H1 (cell line): Measurements from ENCODE around the gene AMPH. TPM values are rescaled to one million over a fixed set of nuclear protein-coding genes. Genes with fewer than 3 reads are reported as not detected.

Experiments
- CTCF ChIA-PET: fragments of 300-600 bp; sonication (Branson Sonifier 250); formaldehyde crosslinking; loops from one replicate; lab custom pipeline; 2021; ENCODE audit not compliant: partially characterized antibody; lab: Charles Lee
- POLR2A ChIA-PET: fragments of 300-600 bp; sonication (Branson Sonifier 250); formaldehyde crosslinking; loops from one replicate; lab custom pipeline; 2021; ENCODE audit warnings: inconsistent platforms; ENCODE audit not compliant: partially characterized antibody; lab: Charles Lee
- DNase-seq, 2 experiments: peaks; one replicate each; pipeline versions ENCODE4 v3.0.0 to v3.0.0-alpha.2; 2010 to 2022; ENCODE audit warnings: low spot score in 2 of 2, low read depth in 1 of 2, mixed read lengths in 1 of 2
- FAIRE-seq: peaks from 2 replicates; lab custom pipeline; 2011; peaks lifted over from hg19 to GRCh38; lab: Jason Lieb, UNC
- H2AFZ ChIP-seq: 2 replicates; pipeline ENCODE4 v1.8.1; 2012; ENCODE audit warnings: low read length, inconsistent platforms
- H2AK5ac ChIP-seq: 2 replicates; pipeline ENCODE4 v1.6.1; 2013; ENCODE audit warnings: low read depth, low read length
- H2BK120ac ChIP-seq: replicated peaks from 2 replicates; pipeline ENCODE3; 2013; ENCODE audit warnings: low read depth, low read length, inconsistent platforms
- H2BK12ac ChIP-seq: 2 replicates; pipeline ENCODE4 v1.6.1; 2013; ENCODE audit warnings: low read depth, low read length
- H2BK15ac ChIP-seq: 2 replicates; pipeline ENCODE4 v1.6.1; 2013; ENCODE audit warnings: low read length
- H2BK20ac ChIP-seq: 2 replicates; pipeline ENCODE4 v1.6.1; 2013; ENCODE audit warnings: low read length
- H2BK5ac ChIP-seq: 2 replicates; pipeline ENCODE4 v1.6.1; 2013; ENCODE audit warnings: low read depth, low read length
- H3K14ac ChIP-seq: 2 replicates; pipeline ENCODE4 v1.6.1; 2013; ENCODE audit warnings: inconsistent platforms; ENCODE audit not compliant: insufficient read length
- H3K18ac ChIP-seq: 2 replicates; pipeline ENCODE4 v1.6.1; 2013; ENCODE audit warnings: low read length; ENCODE audit errors: extremely low read depth
- H3K23ac ChIP-seq: 2 replicates; pipeline ENCODE4 v1.6.1; 2013; ENCODE audit warnings: inconsistent platforms; ENCODE audit not compliant: insufficient read length
- H3K23me2 ChIP-seq: 2 replicates; pipeline ENCODE4 v1.6.1; 2013; ENCODE audit warnings: low read depth, low read length
- H3K27ac ChIP-seq: 2 replicates; pipeline ENCODE4 v1.6.1; 2011; ENCODE audit warnings: low read depth, low read length, inconsistent platforms
- H3K27me3 ChIP-seq, 4 experiments: replicated peaks in 1 of 4; 1 replicate in 1 of 4; 2 replicates in 3 of 4; pipeline versions ENCODE4 v1.6.1 to v1.8.1; 2011 to 2013; ENCODE audit warnings: low read length in 3 of 4, mild to moderate bottlenecking in 3 of 4, inconsistent platforms in 2 of 4, mixed read lengths in 2 of 4, moderate library complexity in 1 of 4; ENCODE audit not compliant: control insufficient read depth in 3 of 4, insufficient read depth in 3 of 4; ENCODE audit errors: extremely low read depth in 1 of 4
- H3K36me3 ChIP-seq, 4 experiments: 2 replicates each; pipeline versions ENCODE4 v1.6.1 to v1.8.1; 2011 to 2013; ENCODE audit warnings: mild to moderate bottlenecking in 4 of 4, low read length in 3 of 4, moderate library complexity in 2 of 4, control low read depth in 1 of 4, inconsistent platforms in 1 of 4; ENCODE audit not compliant: insufficient read depth in 4 of 4, control insufficient read depth in 2 of 4
- H3K4ac ChIP-seq: replicated peaks from 2 replicates; pipeline ENCODE3; 2013; ENCODE audit warnings: low read length, low read depth, mixed read lengths, inconsistent platforms; ENCODE audit not compliant: insufficient read length
- H3K4me1 ChIP-seq, 4 experiments: replicated peaks in 1 of 4; 1 replicate in 1 of 4; 2 replicates in 3 of 4; pipeline versions ENCODE4 v1.6.1 to v1.8.1; 2011 to 2013; ENCODE audit warnings: low read length in 3 of 4, inconsistent platforms in 2 of 4, mixed read lengths in 1 of 4; ENCODE audit not compliant: insufficient read depth in 4 of 4, control insufficient read depth in 3 of 4
- H3K4me2 ChIP-seq, 2 experiments: 2 replicates each; pipeline versions ENCODE4 v1.6.1 to v1.8.1; 2011 to 2013; ENCODE audit warnings: low read depth in 2 of 2, low read length in 2 of 2, control low read depth in 1 of 2, inconsistent platforms in 1 of 2, mild to moderate bottlenecking in 1 of 2; ENCODE audit not compliant: insufficient read depth in 1 of 2
- H3K4me3 ChIP-seq, 4 experiments: fragments of 200-600, 300-600 bp in 1 of 4; sonication (generic), shearing (Covaris generic), sonication (Bioruptor Twin) in 1 of 4; 2 replicates each; pipeline versions ENCODE4 v1.5.1 to v1.8.1; 2011 to 2016; ENCODE audit warnings: low read length in 4 of 4, low read depth in 3 of 4, control low read depth in 2 of 4, inconsistent platforms in 2 of 4, mild to moderate bottlenecking in 2 of 4, mixed read lengths in 1 of 4, moderate library complexity in 1 of 4; ENCODE audit not compliant: insufficient read depth in 2 of 4; ENCODE audit errors: extremely low read depth in 1 of 4
- H3K56ac ChIP-seq: replicated peaks from 2 replicates; pipeline ENCODE3; 2013; ENCODE audit warnings: low read depth, mild to moderate bottlenecking, mixed read lengths, low read length, inconsistent platforms; ENCODE audit not compliant: insufficient read length
- H3K79me1 ChIP-seq: 2 replicates; pipeline ENCODE4 v1.6.1; 2013; ENCODE audit warnings: low read depth, low read length, control low read depth
- H3K79me2 ChIP-seq, 2 experiments: 2 replicates each; pipeline versions ENCODE4 v1.6.1 to v1.8.1; 2012 to 2013; ENCODE audit warnings: low read length in 2 of 2, mild to moderate bottlenecking in 2 of 2, inconsistent platforms in 1 of 2; ENCODE audit not compliant: insufficient read depth in 2 of 2, control insufficient read depth in 1 of 2
- H3K9ac ChIP-seq, 4 experiments: replicated peaks in 1 of 4; 1 replicate in 1 of 4; 2 replicates in 3 of 4; pipeline versions ENCODE4 v1.6.1 to v1.8.1; 2011 to 2013; ENCODE audit warnings: low read depth in 3 of 4, low read length in 3 of 4, control low read depth in 2 of 4, mild to moderate bottlenecking in 2 of 4, moderate library complexity in 2 of 4, inconsistent platforms in 1 of 4; ENCODE audit errors: extremely low read depth in 1 of 4
- H3K9me3 ChIP-seq, 2 experiments: 2 replicates each; pipeline versions ENCODE4 v1.6.1 to v1.8.1; 2012 to 2013; ENCODE audit warnings: mild to moderate bottlenecking in 2 of 2, moderate library complexity in 2 of 2, control low read depth in 1 of 2, inconsistent platforms in 1 of 2, low read depth in 1 of 2, low read length in 1 of 2, mixed read lengths in 1 of 2; ENCODE audit not compliant: insufficient read depth in 2 of 2
- H4K20me1 ChIP-seq, 2 experiments: replicated peaks in 1 of 2; 2 replicates each; pipeline versions ENCODE3 to v1.8.1; 2011 to 2013; ENCODE audit warnings: inconsistent platforms in 2 of 2, low read length in 2 of 2, mild to moderate bottlenecking in 1 of 2; ENCODE audit not compliant: insufficient read depth in 2 of 2, control insufficient read depth in 1 of 2
- H4K5ac ChIP-seq: 2 replicates; pipeline ENCODE4 v1.6.1; 2013; ENCODE audit warnings: low read length, low read depth, mixed read lengths, inconsistent platforms; ENCODE audit not compliant: insufficient read length
- H4K8ac ChIP-seq: 2 replicates; pipeline ENCODE4 v1.8.0; 2013; ENCODE audit warnings: mild to moderate bottlenecking, moderate library complexity, low read length, inconsistent platforms; ENCODE audit not compliant: insufficient read depth; ENCODE audit errors: extremely low read depth
- H4K91ac ChIP-seq: replicated peaks from 2 replicates; pipeline ENCODE3; 2013; ENCODE audit warnings: low read length, mixed read lengths, inconsistent platforms; ENCODE audit not compliant: insufficient read length
- BACH1 ChIP-seq: IDR thresholded peaks from 2 replicates; pipeline ENCODE4 v1.6.1; 2012; ENCODE audit warnings: low read length, improper control_type of control experiment
- CHD1 ChIP-seq: IDR thresholded peaks from 2 replicates; pipeline ENCODE4 v1.6.1; 2012; ENCODE audit warnings: low read depth, low read length, improper control_type of control experiment
- RBBP5 ChIP-seq: IDR thresholded peaks from 2 replicates; pipeline ENCODE4 v1.7.1; 2012; ENCODE audit warnings: low read depth, mild to moderate bottlenecking, inconsistent platforms, low read length, moderate library complexity, borderline replicate concordance
- RFX5 ChIP-seq: IDR thresholded peaks from 2 replicates; pipeline ENCODE4 v1.6.1; 2011; ENCODE audit warnings: low read depth, low read length, improper control_type of control experiment, borderline replicate concordance
- WGBS, 2 experiments: shearing (Covaris generic) in 1 of 2; methylation state at CpG; one replicate each; pipeline versions ENCODE4 v1.1.6 to v1.1.7; 2013 to 2015; ENCODE audit warnings: low lambda C conversion rate in 2 of 2, mixed read lengths in 2 of 2, inconsistent platforms in 1 of 2, low coverage in 1 of 2, missing lambda C conversion rate in 1 of 2; ENCODE audit not compliant: insufficient replicate concordance in 2 of 2, insufficient coverage in 1 of 2, insufficient read length in 1 of 2; ENCODE audit errors: extremely low coverage in 1 of 2, missing lambda C conversion rate in 1 of 2; 5-methylcytosine and 5-hydroxymethylcytosine counted together
- polyA plus RNA-seq, 7 experiments: library from polyadenylated mRNA; depleted of rRNA in 3 of 7; stranded (reverse) in 5 of 7; unstranded in 2 of 7; fragments of >200 nt in 5 of 7; fragments of 200-250 nt in 2 of 7; gene quantifications; 1 replicate in 5 of 7; 2 replicates in 1 of 7; 4 replicates in 1 of 7; pipeline versions ENCODE4 v1.2.1 to v1.2.3, GENCODE V29; 2011 to 2013; ENCODE audit warnings: missing spikeins in 2 of 7, mixed read lengths in 2 of 7
- total RNA-seq: library from RNA; stranded (reverse); fragmentation: NEBNext Ultra II Directional; extraction: Animal tissue kit (Norgen Biotek cat#: 25700); gene quantifications from 2 replicates; pipeline ENCODE4 v1.2.1, GENCODE V29; 2021

The AMPH gene
- total and polyA plus RNA-seq, 2 of the 8 experiments (the other 6 are each of a cell fraction or from before 2014, with no cell fraction given), result 7.3 to 12.2 TPM

GRCh38 chr7:38592737-38593288 lies 38.4 kb downstream of the AMPH start:
- Histone ChIP-seq H3K9me3 (peaks cover 4 to 5% of the 10 kb centered on the region in 2 experiments; a peak in 2 of 4 replicates), H2BK12ac (no peak overlapping the region), H2AFZ (no peak overlapping the region), H2BK20ac (no peak overlapping the region), H3K79me1 (no peaks in the 10 kb centered on the region), H2AK5ac (no peak overlapping the region), H3K14ac (no peak overlapping the region), H3K4me3 (no peak overlapping the region), H2BK120ac (no peak overlapping the region), H3K27me3 (no peaks in the 10 kb centered on the region), H2BK5ac (no peak overlapping the region), H3K23me2 (no peaks in the 10 kb centered on the region), H4K5ac (no peak overlapping the region), H3K4me1 (no peaks in the 10 kb centered on the region), H3K36me3 (no peaks in the 10 kb centered on the region), H2BK15ac (no peak overlapping the region), H4K20me1 (no peaks in the 10 kb centered on the region), H3K27ac (no peak overlapping the region), H4K91ac (no peak overlapping the region), H3K9ac (no peak overlapping the region), H3K79me2 (no peaks in the 10 kb centered on the region), H3K18ac (no peak overlapping the region), H3K23ac (no peak overlapping the region), H4K8ac (no peak overlapping the region), H3K4me2 (no peak overlapping the region), H3K4ac (no peak overlapping the region), H3K56ac (no peak overlapping the region)
- POLR2A ChIA-PET, result interaction anchor here (0.7 kb wide), 1 partner anchor 14 kb away, joined by 3 read pairs; no protein-coding TSS in a partner anchor
- FAIRE-seq (no peak), DNase-seq (no peak)
- TF ChIP-seq CHD1 (no peak), BACH1 (no peak), RBBP5 (no peak), RFX5 (no peak)
- CTCF ChIA-PET, result interaction anchor here (1.1 to 1.4 kb wide), 2 partner anchors 10 to 32 kb away, joined by 3 read pairs; no protein-coding TSS in a partner anchor
- 92% methylated on average over 2 of the region's 2 CpGs; no CpG with 5 or more reads in 1 of the 2 experiments for WGBS, 2 experiments
